NOMO-1 treated with DMSO at 0.1 percent for 48 hours (cell line): ENCODE results near the gene VPS25.
A peak's percentile ranks its signal among the peaks of the same experiment; 100 is the strongest.

ENCODE experiments used
- DNase-seq: peaks from one replicate; lab custom pipeline; 2025; ENCODE audit not compliant: unreplicated experiment; lab: John Stamatoyannopoulos, UW

VPS25 gene

GRCh38 chr17:42792545-42792944 is 19.3 kb downstream of the VPS25 start:
- no peak for DNase-seq

- no peak for DNase-seq
Observed at GRCh38 chr17:42795061-42795460, 21.8 kb downstream of the VPS25 start.

GRCh38 chr17:42795465-42795864 is 22.2 kb downstream of the VPS25 start:
- no peak for DNase-seq

- no peak for DNase-seq
Observed at GRCh38 chr17:42796066-42796758, 23.0 kb downstream of the VPS25 start.

GRCh38 chr17:42797067-42798007 is 24.1 kb downstream of the VPS25 start:
- no peak for DNase-seq

- no peak for DNase-seq
Observed at GRCh38 chr17:42798011-42798382, 24.7 kb downstream of the VPS25 start.

- DNase-seq, result peak; percentile 74
Observed at GRCh38 chr17:42798383-42799380, 25.4 kb downstream of the VPS25 start, which contains the start of the genes CNTD1 and COA3. TSS of gene CNTD1 (plus strand) at chr17:42798861. CDS start at chr17:42799068, 207 bp downstream. TSS of gene COA3 (minus strand) at chr17:42798704. CDS start at chr17:42798681, 23 bp downstream.

GRCh38 chr17:42803074-42803883 is 30.0 kb downstream of the VPS25 start:
- DNase-seq, result no peak

GRCh38 chr17:42804918-42805367 is 31.7 kb downstream of the VPS25 start:
- no peak for DNase-seq

GRCh38 chr17:42806249-42806648 is 33.0 kb downstream of the VPS25 start:
- no peak for DNase-seq

GRCh38 chr17:42809250-42809649 is 36.0 kb downstream of the VPS25 start:
- no peak for DNase-seq

- no peak for DNase-seq
Observed at GRCh38 chr17:42814633-42815399, 41.6 kb downstream of the VPS25 start.

- DNase-seq, result no peak
Observed at GRCh38 chr17:42817866-42818265, 44.6 kb downstream of the VPS25 start.

GRCh38 chr17:42818379-42818778 is 45.1 kb downstream of the VPS25 start:
- DNase-seq, result no peak

GRCh38 chr17:42819939-42820535 is 46.8 kb downstream of the VPS25 start:
- peak; percentile 49 for DNase-seq

GRCh38 chr17:42821176-42821575 is 47.9 kb downstream of the VPS25 start:
- no peak for DNase-seq

GRCh38 chr17:42827472-42827871 is 54.2 kb downstream of the VPS25 start:
- no peak for DNase-seq
